Fibroblast of lung (primary cell): Measurements from ENCODE around the gene IGF1R.

Experiments used
- CTCF ChIP-seq, 2 donors: IDR thresholded peaks in 1 of 2; conservative IDR thresholded peaks in 1 of 2; 1 replicate in 1 of 2; 2 replicates in 1 of 2; pipeline ENCODE4 v1.5.1; 2011 to 2012; ENCODE audit warnings: low read length in 2 of 2, control low read depth in 1 of 2, inconsistent platforms in 1 of 2, low read depth in 1 of 2, mild to moderate bottlenecking in 1 of 2
- EZH2 ChIP-seq: IDR thresholded peaks from 2 replicates; pipeline ENCODE4 v1.5.1; 2012; ENCODE audit warnings: low read length, control low read depth, mild to moderate bottlenecking; ENCODE audit errors: missing control alignments

GRCh38 chr15:98942431-98942830 is 294.1 kb downstream of the IGF1R start:
- TF ChIP-seq CTCF (conservative IDR thresholded peaks at IDR 0.05 in 1 of 2, IDR thresholded peaks at IDR 0.05 in 1 of 2; ENCODE audit: low read depth in 1 of 2, low read length in 2 of 2) (no peak), EZH2 (no peak)
